H1 (cell line): Measurements from ENCODE around the gene ENPP3. TPM values are rescaled to one million over a fixed set of nuclear protein-coding genes. Genes with fewer than 3 reads are reported as not detected.

Source experiments
- CTCF ChIA-PET: fragments of 300-600 bp; sonication (Branson Sonifier 250); formaldehyde crosslinking; loops from one replicate; lab custom pipeline; 2021; ENCODE audit not compliant: partially characterized antibody; lab: Charles Lee
- POLR2A ChIA-PET: fragments of 300-600 bp; sonication (Branson Sonifier 250); formaldehyde crosslinking; loops from one replicate; lab custom pipeline; 2021; ENCODE audit warnings: inconsistent platforms; ENCODE audit not compliant: partially characterized antibody; lab: Charles Lee
- DNase-seq, 2 experiments: peaks; one replicate each; pipeline versions ENCODE4 v3.0.0 to v3.0.0-alpha.2; 2010 to 2022; ENCODE audit warnings: low spot score in 2 of 2, low read depth in 1 of 2, mixed read lengths in 1 of 2
- FAIRE-seq: peaks from 2 replicates; lab custom pipeline; 2011; peaks lifted over from hg19 to GRCh38; lab: Jason Lieb, UNC
- H2AFZ ChIP-seq: 2 replicates; pipeline ENCODE4 v1.8.1; 2012; ENCODE audit warnings: low read length, inconsistent platforms
- H2AK5ac ChIP-seq: 2 replicates; pipeline ENCODE4 v1.6.1; 2013; ENCODE audit warnings: low read depth, low read length
- H2BK120ac ChIP-seq: replicated peaks from 2 replicates; pipeline ENCODE3; 2013; ENCODE audit warnings: low read depth, low read length, inconsistent platforms
- H2BK12ac ChIP-seq: 2 replicates; pipeline ENCODE4 v1.6.1; 2013; ENCODE audit warnings: low read depth, low read length
- H2BK15ac ChIP-seq: 2 replicates; pipeline ENCODE4 v1.6.1; 2013; ENCODE audit warnings: low read length
- H2BK20ac ChIP-seq: 2 replicates; pipeline ENCODE4 v1.6.1; 2013; ENCODE audit warnings: low read length
- H2BK5ac ChIP-seq: 2 replicates; pipeline ENCODE4 v1.6.1; 2013; ENCODE audit warnings: low read depth, low read length
- H3K14ac ChIP-seq: 2 replicates; pipeline ENCODE4 v1.6.1; 2013; ENCODE audit warnings: inconsistent platforms; ENCODE audit not compliant: insufficient read length
- H3K18ac ChIP-seq: 2 replicates; pipeline ENCODE4 v1.6.1; 2013; ENCODE audit warnings: low read length; ENCODE audit errors: extremely low read depth
- H3K23ac ChIP-seq: 2 replicates; pipeline ENCODE4 v1.6.1; 2013; ENCODE audit warnings: inconsistent platforms; ENCODE audit not compliant: insufficient read length
- H3K23me2 ChIP-seq: 2 replicates; pipeline ENCODE4 v1.6.1; 2013; ENCODE audit warnings: low read depth, low read length
- H3K27ac ChIP-seq: 2 replicates; pipeline ENCODE4 v1.6.1; 2011; ENCODE audit warnings: low read depth, low read length, inconsistent platforms
- H3K27me3 ChIP-seq, 4 experiments: replicated peaks in 1 of 4; 1 replicate in 1 of 4; 2 replicates in 3 of 4; pipeline versions ENCODE4 v1.6.1 to v1.8.1; 2011 to 2013; ENCODE audit warnings: low read length in 3 of 4, mild to moderate bottlenecking in 3 of 4, inconsistent platforms in 2 of 4, mixed read lengths in 2 of 4, moderate library complexity in 1 of 4; ENCODE audit not compliant: control insufficient read depth in 3 of 4, insufficient read depth in 3 of 4; ENCODE audit errors: extremely low read depth in 1 of 4
- H3K36me3 ChIP-seq, 4 experiments: 2 replicates each; pipeline versions ENCODE4 v1.6.1 to v1.8.1; 2011 to 2013; ENCODE audit warnings: mild to moderate bottlenecking in 4 of 4, low read length in 3 of 4, moderate library complexity in 2 of 4, control low read depth in 1 of 4, inconsistent platforms in 1 of 4; ENCODE audit not compliant: insufficient read depth in 4 of 4, control insufficient read depth in 2 of 4
- H3K4ac ChIP-seq: replicated peaks from 2 replicates; pipeline ENCODE3; 2013; ENCODE audit warnings: low read length, low read depth, mixed read lengths, inconsistent platforms; ENCODE audit not compliant: insufficient read length
- H3K4me1 ChIP-seq, 4 experiments: replicated peaks in 1 of 4; 1 replicate in 1 of 4; 2 replicates in 3 of 4; pipeline versions ENCODE4 v1.6.1 to v1.8.1; 2011 to 2013; ENCODE audit warnings: low read length in 3 of 4, inconsistent platforms in 2 of 4, mixed read lengths in 1 of 4; ENCODE audit not compliant: insufficient read depth in 4 of 4, control insufficient read depth in 3 of 4
- H3K4me2 ChIP-seq, 2 experiments: 2 replicates each; pipeline versions ENCODE4 v1.6.1 to v1.8.1; 2011 to 2013; ENCODE audit warnings: low read depth in 2 of 2, low read length in 2 of 2, control low read depth in 1 of 2, inconsistent platforms in 1 of 2, mild to moderate bottlenecking in 1 of 2; ENCODE audit not compliant: insufficient read depth in 1 of 2
- H3K4me3 ChIP-seq, 4 experiments: fragments of 200-600, 300-600 bp in 1 of 4; sonication (generic), shearing (Covaris generic), sonication (Bioruptor Twin) in 1 of 4; 2 replicates each; pipeline versions ENCODE4 v1.5.1 to v1.8.1; 2011 to 2016; ENCODE audit warnings: low read length in 4 of 4, low read depth in 3 of 4, control low read depth in 2 of 4, inconsistent platforms in 2 of 4, mild to moderate bottlenecking in 2 of 4, mixed read lengths in 1 of 4, moderate library complexity in 1 of 4; ENCODE audit not compliant: insufficient read depth in 2 of 4; ENCODE audit errors: extremely low read depth in 1 of 4
- H3K56ac ChIP-seq: replicated peaks from 2 replicates; pipeline ENCODE3; 2013; ENCODE audit warnings: low read depth, mild to moderate bottlenecking, mixed read lengths, low read length, inconsistent platforms; ENCODE audit not compliant: insufficient read length
- H3K79me1 ChIP-seq: 2 replicates; pipeline ENCODE4 v1.6.1; 2013; ENCODE audit warnings: low read depth, low read length, control low read depth
- H3K79me2 ChIP-seq, 2 experiments: 2 replicates each; pipeline versions ENCODE4 v1.6.1 to v1.8.1; 2012 to 2013; ENCODE audit warnings: low read length in 2 of 2, mild to moderate bottlenecking in 2 of 2, inconsistent platforms in 1 of 2; ENCODE audit not compliant: insufficient read depth in 2 of 2, control insufficient read depth in 1 of 2
- H3K9ac ChIP-seq, 4 experiments: replicated peaks in 1 of 4; 1 replicate in 1 of 4; 2 replicates in 3 of 4; pipeline versions ENCODE4 v1.6.1 to v1.8.1; 2011 to 2013; ENCODE audit warnings: low read depth in 3 of 4, low read length in 3 of 4, control low read depth in 2 of 4, mild to moderate bottlenecking in 2 of 4, moderate library complexity in 2 of 4, inconsistent platforms in 1 of 4; ENCODE audit errors: extremely low read depth in 1 of 4
- H3K9me3 ChIP-seq, 2 experiments: 2 replicates each; pipeline versions ENCODE4 v1.6.1 to v1.8.1; 2012 to 2013; ENCODE audit warnings: mild to moderate bottlenecking in 2 of 2, moderate library complexity in 2 of 2, control low read depth in 1 of 2, inconsistent platforms in 1 of 2, low read depth in 1 of 2, low read length in 1 of 2, mixed read lengths in 1 of 2; ENCODE audit not compliant: insufficient read depth in 2 of 2
- H4K20me1 ChIP-seq, 2 experiments: replicated peaks in 1 of 2; 2 replicates each; pipeline versions ENCODE3 to v1.8.1; 2011 to 2013; ENCODE audit warnings: inconsistent platforms in 2 of 2, low read length in 2 of 2, mild to moderate bottlenecking in 1 of 2; ENCODE audit not compliant: insufficient read depth in 2 of 2, control insufficient read depth in 1 of 2
- H4K5ac ChIP-seq: 2 replicates; pipeline ENCODE4 v1.6.1; 2013; ENCODE audit warnings: low read length, low read depth, mixed read lengths, inconsistent platforms; ENCODE audit not compliant: insufficient read length
- H4K8ac ChIP-seq: 2 replicates; pipeline ENCODE4 v1.8.0; 2013; ENCODE audit warnings: mild to moderate bottlenecking, moderate library complexity, low read length, inconsistent platforms; ENCODE audit not compliant: insufficient read depth; ENCODE audit errors: extremely low read depth
- H4K91ac ChIP-seq: replicated peaks from 2 replicates; pipeline ENCODE3; 2013; ENCODE audit warnings: low read length, mixed read lengths, inconsistent platforms; ENCODE audit not compliant: insufficient read length
- CHD1 ChIP-seq: IDR thresholded peaks from 2 replicates; pipeline ENCODE4 v1.6.1; 2012; ENCODE audit warnings: low read depth, low read length, improper control_type of control experiment
- EP300 ChIP-seq, 2 experiments: IDR thresholded peaks; 1 replicate in 1 of 2; 2 replicates in 1 of 2; pipeline ENCODE4 v1.6.1; 2011 to 2012; ENCODE audit warnings: low read depth in 2 of 2, low read length in 2 of 2, mild to moderate bottlenecking in 2 of 2, borderline replicate concordance in 1 of 2, inconsistent platforms in 1 of 2, moderate library complexity in 1 of 2
- GTF2F1 ChIP-seq: IDR thresholded peaks from 2 replicates; pipeline ENCODE4 v1.6.1; 2012; ENCODE audit warnings: low read depth, low read length, improper control_type of control experiment, borderline replicate concordance
- HDAC2 ChIP-seq, 2 experiments: fragments of 300-600 bp in 1 of 2; sonication (generic) in 1 of 2; IDR thresholded peaks; 2 replicates each; pipeline ENCODE4 v1.6.1; 2011 to 2012; ENCODE audit warnings: low read depth in 2 of 2, low read length in 2 of 2, mild to moderate bottlenecking in 2 of 2, moderate library complexity in 2 of 2, borderline replicate concordance in 1 of 2, inconsistent platforms in 1 of 2
- JUN ChIP-seq: IDR thresholded peaks from 2 replicates; pipeline ENCODE4 v1.6.1; 2011; ENCODE audit warnings: low read depth, mild to moderate bottlenecking, improper control_type of control experiment, low read length
- NRF1 ChIP-seq: IDR thresholded peaks from 2 replicates; pipeline ENCODE4 v1.6.1; 2011; ENCODE audit warnings: mild to moderate bottlenecking, low read depth, low read length, improper control_type of control experiment
- POLR2A ChIP-seq, 2 experiments: IDR thresholded peaks; 1 replicate in 1 of 2; 2 replicates in 1 of 2; pipeline ENCODE4 v1.6.1; 2011; ENCODE audit warnings: low read depth in 2 of 2, low read length in 2 of 2, mild to moderate bottlenecking in 2 of 2; ENCODE audit errors: control extremely low read depth in 1 of 2
- POU5F1 ChIP-seq: IDR thresholded peaks from 2 replicates; pipeline ENCODE4 v1.6.1; 2011; ENCODE audit warnings: low read depth, mild to moderate bottlenecking, low read length, moderate library complexity
- TBP ChIP-seq: IDR thresholded peaks from 2 replicates; pipeline ENCODE4 v1.6.1; 2011; ENCODE audit warnings: low read depth, low read length, improper control_type of control experiment
- TCF12 ChIP-seq: IDR thresholded peaks from 2 replicates; pipeline ENCODE4 v1.6.1; 2011; ENCODE audit warnings: low read depth, mild to moderate bottlenecking, low read length
- WGBS, 2 experiments: shearing (Covaris generic) in 1 of 2; methylation state at CpG; one replicate each; pipeline versions ENCODE4 v1.1.6 to v1.1.7; 2013 to 2015; ENCODE audit warnings: low lambda C conversion rate in 2 of 2, mixed read lengths in 2 of 2, inconsistent platforms in 1 of 2, low coverage in 1 of 2, missing lambda C conversion rate in 1 of 2; ENCODE audit not compliant: insufficient replicate concordance in 2 of 2, insufficient coverage in 1 of 2, insufficient read length in 1 of 2; ENCODE audit errors: extremely low coverage in 1 of 2, missing lambda C conversion rate in 1 of 2; 5-methylcytosine and 5-hydroxymethylcytosine counted together
- polyA plus RNA-seq, 7 experiments: library from polyadenylated mRNA; depleted of rRNA in 3 of 7; stranded (reverse) in 5 of 7; unstranded in 2 of 7; fragments of >200 nt in 5 of 7; fragments of 200-250 nt in 2 of 7; gene quantifications; 1 replicate in 5 of 7; 2 replicates in 1 of 7; 4 replicates in 1 of 7; pipeline versions ENCODE4 v1.2.1 to v1.2.3, GENCODE V29; 2011 to 2013; ENCODE audit warnings: missing spikeins in 2 of 7, mixed read lengths in 2 of 7
- total RNA-seq: library from RNA; stranded (reverse); fragmentation: NEBNext Ultra II Directional; extraction: Animal tissue kit (Norgen Biotek cat#: 25700); gene quantifications from 2 replicates; pipeline ENCODE4 v1.2.1, GENCODE V29; 2021

Gene ENPP3
- total and polyA plus RNA-seq, 2 of the 8 experiments (the other 6 are each of a cell fraction or from before 2014, with no cell fraction given) = 0.11 TPM; not detected in 1

- POLR2A ChIA-PET = no interaction called here
Observed at GRCh38 chr6:131721161-131721560, 84.1 kb downstream of the ENPP3 start.

More at GRCh38 chr6:131721161-131721560, 84.1 kb downstream of the ENPP3 start:
- Histone ChIP-seq H2BK12ac (no peak overlapping the region), H2BK20ac (no peak overlapping the region), H3K4me3 (no peak overlapping the region), H2AFZ (no peak overlapping the region), H3K36me3 (no peaks in the 10 kb centered on the region), H3K18ac (no peak overlapping the region), H4K20me1 (no peaks in the 10 kb centered on the region), H3K14ac (no peak overlapping the region), H4K5ac (no peak overlapping the region), H3K4ac (no peak overlapping the region), H4K8ac (no peak overlapping the region), H2BK5ac (no peak overlapping the region), H3K4me2 (no peak overlapping the region), H3K9me3 (0 out of 4 replicates have a peak, but pooled peaks cover 0 to 1% of the 10 kb centered on the region in 2 experiments), H2AK5ac (no peak overlapping the region), H3K9ac (no peak overlapping the region), H3K4me1 (no peaks in the 10 kb centered on the region), H3K27me3 (no peaks in the 10 kb centered on the region), H3K79me2 (no peaks in the 10 kb centered on the region), H3K23me2 (no peaks in the 10 kb centered on the region), H3K79me1 (no peaks in the 10 kb centered on the region), H4K91ac (no peak overlapping the region), H3K56ac (no peak overlapping the region), H2BK15ac (no peak overlapping the region), H3K23ac (no peak overlapping the region), H3K27ac (no peak overlapping the region), H2BK120ac (no peak overlapping the region)
- no peak for DNase-seq
- TF ChIP-seq POLR2A (IDR thresholded peaks at IDR 0.05; ENCODE audit: control extremely low read depth in 1 of 2, low read depth in 2 of 2, low read length in 2 of 2) (no peak), TBP (no peak), GTF2F1 (no peak), POU5F1 (no peak), EP300 (IDR thresholded peaks at IDR 0.05; ENCODE audit: borderline replicate concordance in 1 of 2, low read depth in 2 of 2, low read length in 2 of 2) (no peak), TCF12 (no peak), JUN (no peak), NRF1 (no peak), CHD1 (no peak), HDAC2 (IDR thresholded peaks at IDR 0.05; ENCODE audit: borderline replicate concordance in 1 of 2, low read depth in 2 of 2, low read length in 2 of 2) (no peak)
- CTCF ChIA-PET = interaction anchor here (0.8 to 1.9 kb wide), 4 partner anchors 24 to 204 kb away, joined by 3 to 5 read pairs (median 4); no protein-coding TSS in a partner anchor
- WGBS, 2 experiments = 86% methylated on average over 2 of the region's 2 CpGs; no CpG with 5 or more reads in 1 of the 2 experiments
- FAIRE-seq = no peak
